ENCODE data around the gene TPRA1. TPM values are rescaled to one million over a fixed set of nuclear protein-coding genes. Genes with fewer than 3 reads are reported as not detected.

TPRA1 gene
- total RNA-seq, 1 experiment from 2014 or later = 35.1 TPM

DNA sequence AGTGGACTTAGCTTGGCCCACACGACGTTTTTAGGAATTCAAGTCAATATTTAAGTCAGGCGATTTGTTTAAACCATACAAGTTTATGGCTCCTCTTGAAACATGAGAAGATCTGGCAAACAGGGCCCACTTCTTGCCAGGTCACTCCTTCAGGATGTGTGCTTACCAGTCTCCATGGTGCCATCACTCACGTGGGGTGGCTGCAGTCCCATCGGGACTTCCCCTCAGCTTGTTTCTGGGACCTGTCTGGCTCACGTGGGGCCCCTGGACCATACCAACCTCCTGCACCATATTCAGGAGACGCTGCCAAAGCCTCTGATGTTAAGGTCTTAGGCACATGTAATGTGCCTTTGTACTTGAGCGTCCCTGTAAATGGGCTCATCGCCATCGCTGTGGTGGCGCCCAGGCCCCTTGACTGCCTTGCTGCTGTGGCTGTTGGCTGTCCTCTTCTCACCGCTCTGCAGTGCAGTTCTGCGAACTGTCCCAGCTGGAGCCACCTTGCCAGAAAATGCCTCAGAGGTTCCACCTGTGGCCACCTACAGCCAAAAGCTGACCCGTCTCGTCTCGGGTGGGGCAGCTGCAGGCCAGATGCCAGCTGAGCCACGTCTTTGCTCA is 16.6 kb upstream of the TPRA1 start:
- ATAC-seq (no peak; the same call in 1 of the 2 replicates), DNase-seq (ENCODE audit: low read depth, low spot score) (no peak)
- Histone ChIP-seq H3K4me3 (replicated peaks in 1 of 2; ENCODE audit: low read depth in 1 of 2, low read length in 2 of 2) (no peak overlapping the region), H3K4me2 (ENCODE audit: low read length) (no peak overlapping the region), H3K36me3 (ENCODE audit: control insufficient read depth in 1 of 2, insufficient read depth in 2 of 2, low read length in 2 of 2) (peaks cover 42 to 74% of the 10 kb centered on the region in 2 experiments), H3K9ac (ENCODE audit: low read length) (no peak overlapping the region), H3K27me3 (ENCODE audit: insufficient read depth, low read length) (no peaks in the 10 kb centered on the region), H3K27ac (ENCODE audit: low read depth, low read length) (no peak overlapping the region), H4K20me1 (ENCODE audit: insufficient read depth) (no peaks in the 10 kb centered on the region), H3K9me2 (ENCODE audit: insufficient read depth) (no peaks in the 10 kb centered on the region), H2AFZ (ENCODE audit: low read depth, low read length, poor library complexity, severe bottlenecking) (no peak overlapping the region), H3K4me1 (ENCODE audit: control insufficient read depth in 1 of 2, insufficient read depth in 2 of 2, low read length in 2 of 2) (no peaks in the 10 kb centered on the region), H3K79me2 (ENCODE audit: insufficient read depth, low read length) (peaks cover 51% of the 10 kb centered on the region), H3K9me3 (ENCODE audit: control insufficient read depth in 1 of 2, insufficient read depth in 1 of 2, low read depth in 1 of 2, low read length in 2 of 2) (no peaks in the 10 kb centered on the region)
- CTCF ChIA-PET = no interaction called here
- POLR2A ChIA-PET = no interaction called here
- intact Hi-C loops (cut with micrococcal nuclease) = no loop called here
- RAD21 ChIA-PET (ENCODE audit: low non-redundant PET in 1 of 2, low total read pairs in 2 of 2, uncharacterized antibody in 2 of 2, unreplicated experiment in 2 of 2) = no interaction called here
- BruUV-seq (replicated peaks) = no TSS peak
- TF ChIP-seq ELF1 (IDR thresholded peaks at IDR 0.05; ENCODE audit: borderline replicate concordance, low read depth) (no peak), EGR1 (IDR thresholded peaks at IDR 0.05; ENCODE audit: low read depth) (no peak), MAX (IDR thresholded peaks at IDR 0.05) (no peak), SRF (IDR thresholded peaks at IDR 0.05; ENCODE audit: low read depth) (no peak), ZNF274 (IDR thresholded peaks at IDR 0.05; ENCODE audit: low read depth, low read length) (no peak), FOSL1 (IDR thresholded peaks at IDR 0.05; ENCODE audit: low read depth) (no peak), TCF7L2 (IDR thresholded peaks at IDR 0.05; ENCODE audit: borderline replicate concordance, extremely low read depth, insufficient read depth, insufficient read length) (no peak)
- TF ChIP-seq, protein P1, sequence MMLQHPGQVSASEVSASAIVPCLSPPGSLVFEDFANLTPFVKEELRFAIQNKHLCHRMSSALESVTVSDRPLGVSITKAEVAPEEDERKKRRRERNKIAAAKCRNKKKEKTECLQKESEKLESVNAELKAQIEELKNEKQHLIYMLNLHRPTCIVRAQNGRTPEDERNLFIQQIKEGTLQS (IDR thresholded peaks at IDR 0.05) = no peak
- TF ChIP-seq, protein P2, sequence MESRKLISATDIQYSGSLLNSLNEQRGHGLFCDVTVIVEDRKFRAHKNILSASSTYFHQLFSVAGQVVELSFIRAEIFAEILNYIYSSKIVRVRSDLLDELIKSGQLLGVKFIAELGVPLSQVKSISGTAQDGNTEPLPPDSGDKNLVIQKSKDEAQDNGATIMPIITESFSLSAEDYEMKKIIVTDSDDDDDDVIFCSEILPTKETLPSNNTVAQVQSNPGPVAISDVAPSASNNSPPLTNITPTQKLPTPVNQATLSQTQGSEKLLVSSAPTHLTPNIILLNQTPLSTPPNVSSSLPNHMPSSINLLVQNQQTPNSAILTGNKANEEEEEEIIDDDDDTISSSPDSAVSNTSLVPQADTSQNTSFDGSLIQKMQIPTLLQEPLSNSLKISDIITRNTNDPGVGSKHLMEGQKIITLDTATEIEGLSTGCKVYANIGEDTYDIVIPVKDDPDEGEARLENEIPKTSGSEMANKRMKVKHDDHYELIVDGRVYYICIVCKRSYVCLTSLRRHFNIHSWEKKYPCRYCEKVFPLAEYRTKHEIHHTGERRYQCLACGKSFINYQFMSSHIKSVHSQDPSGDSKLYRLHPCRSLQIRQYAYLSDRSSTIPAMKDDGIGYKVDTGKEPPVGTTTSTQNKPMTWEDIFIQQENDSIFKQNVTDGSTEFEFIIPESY (IDR thresholded peaks at IDR 0.05; ENCODE audit: extremely low read depth, insufficient replicate concordance, low read length) = no peak
